WTC11 (cell line): ENCODE measurements around the gene TCTN2.

Source experiments
- NR2C2 ChIP-seq: sonication (generic); formaldehyde crosslinking; IDR thresholded peaks from 2 replicates; pipeline ENCODE4 v1.8.0; 2022; ENCODE audit warnings: mild to moderate bottlenecking, missing genetic modification reagents
- NR3C1 ChIP-seq: sonication (generic); formaldehyde crosslinking; conservative IDR thresholded peaks from 2 replicates; pipeline ENCODE4 v1.8.1; 2023; ENCODE audit warnings: low read depth, mild to moderate bottlenecking, missing genetic modification reagents
- SMAD3 ChIP-seq: sonication (generic); formaldehyde crosslinking; IDR thresholded peaks from 2 replicates; pipeline ENCODE4 v1.8.0; 2022; ENCODE audit warnings: missing genetic modification reagents, mild to moderate bottlenecking, borderline replicate concordance
- ZNF121 ChIP-seq: sonication (generic); formaldehyde crosslinking; IDR thresholded peaks from 2 replicates; pipeline ENCODE4 v1.8.0; 2023; ENCODE audit warnings: missing genetic modification reagents
- TF ChIP-seq, protein P1 (sequence below): sonication (generic); formaldehyde crosslinking; IDR thresholded peaks from 2 replicates; pipeline ENCODE4 v1.8.0; 2022; ENCODE audit warnings: mild to moderate bottlenecking, missing genetic modification reagents
- TF ChIP-seq, protein P2 (sequence below): fragments of 200-600 bp; IDR thresholded peaks from 2 replicates; pipeline ENCODE4 v1.8.0; 2022; ENCODE audit warnings: antibody characterized with exemption

DNA sequence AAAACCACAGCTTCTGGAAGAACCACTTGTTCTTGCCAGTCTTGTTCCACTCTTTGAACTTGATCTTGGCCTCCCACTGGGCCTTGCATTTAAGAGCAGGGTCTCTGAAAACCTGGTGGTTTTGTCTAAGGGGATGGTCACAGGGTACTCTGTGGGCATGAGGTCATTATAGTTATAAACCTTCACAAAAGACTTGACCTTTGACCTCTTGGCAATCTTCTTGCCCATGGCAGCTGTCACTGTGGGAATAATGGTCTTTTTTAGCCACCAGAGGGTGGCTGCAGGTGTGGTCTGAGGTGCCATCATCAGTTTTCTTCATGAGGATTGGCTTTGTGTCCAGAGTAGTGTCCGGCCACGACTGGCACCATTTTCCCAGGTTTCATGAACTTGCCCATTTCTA lies 50.3 kb downstream of the TCTN2 start:
- TF ChIP-seq, protein P1, sequence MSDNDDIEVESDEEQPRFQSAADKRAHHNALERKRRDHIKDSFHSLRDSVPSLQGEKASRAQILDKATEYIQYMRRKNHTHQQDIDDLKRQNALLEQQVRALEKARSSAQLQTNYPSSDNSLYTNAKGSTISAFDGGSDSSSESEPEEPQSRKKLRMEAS (CRISPR knock-in tag): no peak
- TF ChIP-seq NR2C2 (CRISPR knock-in tag) (no peak), ZNF121 (no peak), SMAD3 (CRISPR knock-in tag) (no peak), NR3C1 (no peak)
- TF ChIP-seq, protein P2, sequence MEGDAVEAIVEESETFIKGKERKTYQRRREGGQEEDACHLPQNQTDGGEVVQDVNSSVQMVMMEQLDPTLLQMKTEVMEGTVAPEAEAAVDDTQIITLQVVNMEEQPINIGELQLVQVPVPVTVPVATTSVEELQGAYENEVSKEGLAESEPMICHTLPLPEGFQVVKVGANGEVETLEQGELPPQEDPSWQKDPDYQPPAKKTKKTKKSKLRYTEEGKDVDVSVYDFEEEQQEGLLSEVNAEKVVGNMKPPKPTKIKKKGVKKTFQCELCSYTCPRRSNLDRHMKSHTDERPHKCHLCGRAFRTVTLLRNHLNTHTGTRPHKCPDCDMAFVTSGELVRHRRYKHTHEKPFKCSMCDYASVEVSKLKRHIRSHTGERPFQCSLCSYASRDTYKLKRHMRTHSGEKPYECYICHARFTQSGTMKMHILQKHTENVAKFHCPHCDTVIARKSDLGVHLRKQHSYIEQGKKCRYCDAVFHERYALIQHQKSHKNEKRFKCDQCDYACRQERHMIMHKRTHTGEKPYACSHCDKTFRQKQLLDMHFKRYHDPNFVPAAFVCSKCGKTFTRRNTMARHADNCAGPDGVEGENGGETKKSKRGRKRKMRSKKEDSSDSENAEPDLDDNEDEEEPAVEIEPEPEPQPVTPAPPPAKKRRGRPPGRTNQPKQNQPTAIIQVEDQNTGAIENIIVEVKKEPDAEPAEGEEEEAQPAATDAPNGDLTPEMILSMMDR: no peak
